Measurements from ENCODE around the gene GALNTL6.

DNA sequence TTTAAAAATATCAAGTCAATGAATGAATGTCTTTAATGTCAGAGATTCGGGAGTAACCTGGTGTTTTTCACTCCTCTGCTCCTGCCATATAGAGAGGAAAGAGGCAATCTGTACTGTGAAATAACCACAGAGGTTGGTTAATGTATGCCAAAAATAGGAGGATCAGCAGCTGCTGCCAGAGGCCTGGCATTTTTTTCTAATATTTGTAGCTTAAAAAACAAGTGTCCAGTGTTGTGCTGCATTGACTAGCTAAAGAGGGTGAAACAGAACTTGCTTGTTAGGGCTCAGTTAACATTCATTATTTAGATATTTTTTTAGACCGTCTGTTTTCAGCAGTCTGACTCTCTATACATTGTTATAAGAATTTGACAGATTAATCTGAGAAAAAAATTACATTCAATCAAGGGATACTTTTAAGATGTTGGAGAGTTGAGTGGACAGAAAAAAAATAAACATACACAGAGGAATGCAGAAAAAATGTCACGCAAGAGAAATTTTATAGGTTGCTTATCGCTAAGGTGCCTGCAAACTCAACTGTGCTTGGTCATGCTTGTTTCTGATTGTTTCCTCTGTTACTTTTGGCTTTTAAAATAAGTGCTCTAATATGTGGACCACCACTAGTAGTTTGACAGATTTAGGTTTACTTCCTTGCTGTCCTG lies 963.1 kb downstream of the GALNTL6 start:
- TF ChIP-seq POLR2A (IDR thresholded peaks at IDR 0.05; ENCODE audit: low read depth, low read length) = no peak
- no peak for TF ChIP-seq POLR2AphosphoS5 (IDR thresholded peaks at IDR 0.05; ENCODE audit: low read depth, low read length)
